Measurements from ENCODE around the gene ABCA1.
"Not testable (repeated sequence)": the region's sequence is repeated elsewhere in the genome, so short reads cannot be mapped to it uniquely, and the experiment has no call there.

The ABCA1 gene, protein sequence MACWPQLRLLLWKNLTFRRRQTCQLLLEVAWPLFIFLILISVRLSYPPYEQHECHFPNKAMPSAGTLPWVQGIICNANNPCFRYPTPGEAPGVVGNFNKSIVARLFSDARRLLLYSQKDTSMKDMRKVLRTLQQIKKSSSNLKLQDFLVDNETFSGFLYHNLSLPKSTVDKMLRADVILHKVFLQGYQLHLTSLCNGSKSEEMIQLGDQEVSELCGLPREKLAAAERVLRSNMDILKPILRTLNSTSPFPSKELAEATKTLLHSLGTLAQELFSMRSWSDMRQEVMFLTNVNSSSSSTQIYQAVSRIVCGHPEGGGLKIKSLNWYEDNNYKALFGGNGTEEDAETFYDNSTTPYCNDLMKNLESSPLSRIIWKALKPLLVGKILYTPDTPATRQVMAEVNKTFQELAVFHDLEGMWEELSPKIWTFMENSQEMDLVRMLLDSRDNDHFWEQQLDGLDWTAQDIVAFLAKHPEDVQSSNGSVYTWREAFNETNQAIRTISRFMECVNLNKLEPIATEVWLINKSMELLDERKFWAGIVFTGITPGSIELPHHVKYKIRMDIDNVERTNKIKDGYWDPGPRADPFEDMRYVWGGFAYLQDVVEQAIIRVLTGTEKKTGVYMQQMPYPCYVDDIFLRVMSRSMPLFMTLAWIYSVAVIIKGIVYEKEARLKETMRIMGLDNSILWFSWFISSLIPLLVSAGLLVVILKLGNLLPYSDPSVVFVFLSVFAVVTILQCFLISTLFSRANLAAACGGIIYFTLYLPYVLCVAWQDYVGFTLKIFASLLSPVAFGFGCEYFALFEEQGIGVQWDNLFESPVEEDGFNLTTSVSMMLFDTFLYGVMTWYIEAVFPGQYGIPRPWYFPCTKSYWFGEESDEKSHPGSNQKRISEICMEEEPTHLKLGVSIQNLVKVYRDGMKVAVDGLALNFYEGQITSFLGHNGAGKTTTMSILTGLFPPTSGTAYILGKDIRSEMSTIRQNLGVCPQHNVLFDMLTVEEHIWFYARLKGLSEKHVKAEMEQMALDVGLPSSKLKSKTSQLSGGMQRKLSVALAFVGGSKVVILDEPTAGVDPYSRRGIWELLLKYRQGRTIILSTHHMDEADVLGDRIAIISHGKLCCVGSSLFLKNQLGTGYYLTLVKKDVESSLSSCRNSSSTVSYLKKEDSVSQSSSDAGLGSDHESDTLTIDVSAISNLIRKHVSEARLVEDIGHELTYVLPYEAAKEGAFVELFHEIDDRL (N-terminal part only)

GRCh38 chr9:104927912-104928740 lies at the start of gene ABCA1:
Gene ABCA1, minus strand, starts transcription at chr9:104928155. Its CDS starts 24,476 bp downstream, at chr9:104903679.
- DNase-seq (ENCODE audit: low spot score), result peak; percentile 94

GRCh38 chr9:104977580-104977979 lies 49.6 kb upstream of the ABCA1 start:
- DNase-seq (ENCODE audit: low spot score), result no peak

DNA sequence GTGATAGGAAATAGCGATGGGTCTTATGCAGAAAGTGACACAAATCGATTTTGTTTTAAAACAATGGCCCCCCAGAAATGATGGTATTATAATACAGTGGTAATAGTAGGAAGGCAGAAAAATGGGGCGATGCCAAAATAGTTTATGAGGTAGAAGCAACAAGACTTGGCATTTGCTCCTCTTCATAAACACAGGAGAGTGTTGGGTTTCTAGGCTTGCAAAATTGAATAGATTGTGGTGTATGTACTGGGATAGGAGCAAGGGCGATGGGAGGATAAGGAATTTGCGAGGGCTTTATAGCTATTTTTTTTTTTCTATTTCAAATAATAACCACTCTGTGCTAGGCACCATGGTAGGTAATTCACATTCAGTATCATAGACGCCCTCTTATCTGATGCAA lies 49.2 kb upstream of the ABCA1 start:
- no peak for DNase-seq (ENCODE audit: low spot score)

DNA sequence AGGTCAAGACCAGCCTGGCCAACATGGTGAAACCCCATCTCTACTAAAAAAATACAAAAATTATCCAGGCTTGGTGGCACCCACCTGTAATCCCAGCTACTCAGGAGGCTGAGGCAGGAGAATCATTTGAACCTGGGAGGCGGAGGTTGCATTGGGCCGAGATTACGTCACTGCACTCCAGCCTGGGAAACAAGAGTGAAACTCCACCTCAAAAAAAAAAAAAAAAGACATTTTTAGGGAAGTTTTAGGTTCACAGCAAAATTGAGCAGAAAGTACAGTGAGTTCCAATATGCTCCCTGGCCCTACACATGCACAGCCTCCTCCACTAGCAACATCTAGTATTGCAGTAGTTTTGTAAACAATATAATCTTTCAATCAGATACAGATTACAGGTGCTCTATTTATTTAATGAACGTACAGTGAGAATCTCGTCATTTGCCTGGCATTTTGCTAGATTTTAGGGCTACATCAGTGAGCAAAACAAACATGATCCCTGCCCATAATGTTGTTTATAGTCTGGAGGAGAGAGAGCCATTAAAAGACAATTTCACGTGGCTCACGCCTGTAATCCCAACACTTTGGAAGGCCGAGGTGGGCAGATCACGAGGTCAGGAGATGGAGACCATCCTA lies 48.1 kb upstream of the ABCA1 start:
- DNase-seq (ENCODE audit: low spot score), result not testable (repeated sequence)

- no peak for DNase-seq (ENCODE audit: low spot score)
Measured at GRCh38 chr9:104974053-104974962, 46.4 kb upstream of the ABCA1 start.

- no peak for DNase-seq (ENCODE audit: low spot score)
Measured at GRCh38 chr9:104972242-104972866, 44.4 kb upstream of the ABCA1 start.

- DNase-seq (ENCODE audit: low spot score), result no peak
Measured at GRCh38 chr9:104971511-104971910, 43.6 kb upstream of the ABCA1 start.

DNA sequence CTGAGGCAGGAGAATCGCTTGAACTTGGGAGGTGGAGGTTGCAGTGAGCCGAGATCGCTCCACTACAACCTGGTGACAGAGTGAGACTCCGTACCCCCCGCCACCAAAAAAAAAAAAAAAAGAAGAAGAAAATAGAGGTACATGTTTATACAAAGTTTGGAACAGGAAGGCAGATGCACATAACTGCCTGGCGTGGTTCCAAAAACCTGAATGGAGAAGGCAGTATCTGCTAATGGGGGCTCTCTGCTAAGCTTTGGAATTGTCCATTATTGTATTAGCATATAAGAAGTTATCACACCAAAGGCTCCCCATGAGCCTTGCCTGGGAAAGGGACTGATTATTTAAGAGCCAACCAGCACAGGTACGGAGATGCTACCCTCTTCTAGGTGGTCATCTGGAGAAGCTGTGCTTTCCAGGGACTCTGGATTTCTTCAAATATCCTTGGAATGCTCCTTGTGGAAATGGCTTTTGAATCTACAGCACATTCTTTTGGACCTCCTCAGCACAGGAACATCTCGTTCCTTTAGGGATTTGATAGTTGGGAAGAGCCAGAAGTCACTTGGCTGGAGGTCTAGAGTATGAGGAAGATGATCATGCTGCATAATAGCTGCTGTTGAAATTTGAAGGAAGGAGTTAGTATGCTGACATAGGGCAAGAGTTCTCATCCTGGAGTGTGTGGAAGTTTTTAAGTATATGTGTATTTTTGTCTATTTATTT lies 42.5 kb upstream of the ABCA1 start:
- DNase-seq (ENCODE audit: low spot score), result no peak

DNA sequence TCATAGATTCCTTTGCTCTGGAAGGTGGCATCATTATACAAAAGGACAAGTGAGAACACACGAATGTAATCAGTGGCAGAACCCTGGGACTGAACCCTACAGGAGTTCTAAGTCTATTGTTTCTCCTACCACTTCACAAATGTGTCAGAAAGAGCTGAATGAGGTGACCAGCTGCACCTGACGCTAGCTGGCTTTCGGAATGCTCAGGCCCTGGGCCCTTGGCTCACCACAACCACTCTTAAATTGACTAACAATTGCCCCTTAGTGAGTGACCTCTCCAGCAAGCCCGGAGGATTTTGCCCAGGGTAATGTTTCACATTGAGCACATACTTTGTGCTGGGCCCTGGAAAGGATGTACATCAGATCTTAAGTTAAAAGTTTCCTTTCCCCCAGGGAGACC lies 41.2 kb upstream of the ABCA1 start:
- no peak for DNase-seq (ENCODE audit: low spot score)

DNA sequence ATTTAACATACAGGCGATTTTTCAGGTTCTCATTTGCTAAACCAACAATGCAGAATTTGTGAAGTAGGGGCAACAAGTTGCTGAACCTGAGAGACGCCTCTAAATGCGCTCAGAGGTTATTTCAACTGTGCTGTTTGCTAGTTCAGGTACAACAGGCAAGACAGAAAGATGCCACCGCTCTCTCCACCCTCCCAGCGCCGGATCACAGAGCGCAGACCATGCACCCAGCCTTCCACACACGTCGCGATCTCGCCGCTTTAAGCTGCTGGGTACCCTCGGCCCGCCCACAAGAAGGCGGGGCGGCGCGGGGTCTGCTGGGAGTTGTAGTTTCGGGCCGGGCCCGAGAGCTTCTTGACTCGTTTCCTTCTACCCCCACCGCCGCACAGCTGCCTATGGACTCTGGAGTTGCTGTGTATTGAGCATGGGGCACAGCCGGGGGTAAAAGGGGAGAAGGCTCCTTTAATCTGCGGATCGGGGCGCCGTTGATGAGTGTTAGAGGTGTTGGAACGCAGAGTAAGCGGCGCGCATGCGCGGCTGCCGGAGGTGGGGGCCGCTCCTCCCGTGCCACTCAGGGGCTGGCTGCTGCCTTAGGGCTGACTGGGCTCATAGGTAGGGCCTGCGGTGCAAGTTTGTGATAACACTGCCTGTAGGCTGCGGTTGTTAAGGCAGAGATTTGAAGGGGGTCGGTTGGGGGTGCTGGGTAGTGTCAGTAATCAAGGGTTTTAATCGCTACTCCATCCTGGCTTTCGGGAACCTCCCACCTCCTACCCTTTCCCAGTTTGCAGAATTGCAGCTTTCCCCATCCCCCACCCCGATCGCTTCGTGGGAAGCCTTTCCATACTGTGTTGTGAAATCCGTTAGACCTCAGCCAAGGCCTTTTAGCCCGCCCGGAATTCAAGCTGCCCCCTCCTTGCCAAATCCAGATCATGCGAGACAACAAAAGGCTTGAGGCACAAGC lies 40.3 kb upstream of the ABCA1 start:
- DNase-seq (ENCODE audit: low spot score), result peak; percentile 89

GRCh38 chr9:104963076-104963475 lies 35.1 kb upstream of the ABCA1 start:
- no peak for DNase-seq (ENCODE audit: low spot score)

GRCh38 chr9:104961701-104962359 lies 33.9 kb upstream of the ABCA1 start:
- DNase-seq (ENCODE audit: low spot score), result no peak

DNA sequence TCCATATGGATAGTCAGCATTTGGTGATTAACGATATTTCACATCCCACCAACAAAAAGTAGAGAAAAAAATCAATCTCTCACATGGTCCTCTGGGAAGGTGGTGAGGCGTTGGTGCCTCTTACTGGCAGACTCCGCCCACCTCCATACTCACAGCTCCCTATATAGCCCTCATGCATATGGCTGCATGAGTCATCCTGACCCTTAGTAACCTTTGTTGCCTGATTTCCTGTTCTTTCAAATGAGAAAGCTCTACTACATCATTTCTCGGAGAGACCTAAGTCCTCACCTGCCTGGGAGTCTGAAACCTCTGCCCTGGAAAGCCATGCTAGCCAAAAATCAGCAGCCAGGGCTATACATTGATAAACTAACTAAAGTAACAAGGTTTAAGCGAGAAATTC lies 33.3 kb upstream of the ABCA1 start:
- DNase-seq (ENCODE audit: low spot score), result no peak

- no peak for DNase-seq (ENCODE audit: low spot score)
Measured at GRCh38 chr9:104960662-104961061, 32.7 kb upstream of the ABCA1 start.

DNA sequence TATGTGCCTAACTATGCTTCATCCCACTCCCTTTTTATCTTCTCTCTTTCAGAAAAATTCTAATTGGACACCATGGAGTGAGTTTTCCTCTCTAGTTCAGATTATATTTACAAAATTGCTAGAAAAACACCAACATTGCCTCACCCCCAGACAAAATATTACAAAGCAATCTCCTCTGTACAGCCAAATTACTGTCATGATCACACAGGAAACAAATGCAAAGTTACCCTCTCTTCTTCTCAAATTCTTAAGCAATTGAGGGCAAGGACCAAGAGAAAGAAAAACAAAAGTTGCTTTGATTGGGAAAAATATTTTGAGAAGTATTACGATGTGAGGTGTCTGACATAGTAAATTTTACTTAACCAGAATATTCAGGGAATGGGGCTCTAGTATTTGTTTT lies 30.8 kb upstream of the ABCA1 start:
- DNase-seq (ENCODE audit: low spot score), result no peak

- not testable (repeated sequence) for DNase-seq (ENCODE audit: low spot score)
Measured at GRCh38 chr9:104958006-104958405, 30.1 kb upstream of the ABCA1 start.

DNA sequence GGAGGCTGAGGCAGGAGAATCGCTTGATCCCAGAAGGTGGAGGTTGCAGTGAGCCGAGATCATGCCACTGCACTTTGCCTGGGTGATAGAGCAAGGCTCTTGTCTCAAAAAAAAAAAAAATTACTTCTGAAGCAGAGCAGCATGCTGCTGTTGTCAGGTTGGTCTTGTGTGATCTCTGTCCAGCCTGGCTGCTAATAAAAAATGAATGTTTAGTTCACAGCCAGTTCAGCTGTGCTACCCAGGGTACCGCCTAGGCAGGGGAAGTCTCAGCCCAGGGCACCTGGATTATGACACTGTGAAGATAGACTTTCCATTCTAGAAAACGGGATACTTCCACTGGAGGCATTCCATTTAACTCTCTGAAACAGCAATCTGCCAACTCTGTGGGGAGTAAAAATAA lies 23.5 kb upstream of the ABCA1 start:
- DNase-seq (ENCODE audit: low spot score), result no peak
